HG03457 (cell line): ENCODE data around the gene PAX5.
"Not testable (repeated sequence)": the region's sequence is repeated elsewhere in the genome, so short reads cannot be mapped to it uniquely, and the experiment has no call there.

Source experiments
- ATAC-seq: cut with Tn5 transposase; IDR thresholded peaks from one replicate; pipeline ENCODE4 v1.9.1; 2021; ENCODE audit warnings: moderate number of reproducible peaks; ENCODE audit not compliant: unreplicated experiment

The PAX5 gene

DNA sequence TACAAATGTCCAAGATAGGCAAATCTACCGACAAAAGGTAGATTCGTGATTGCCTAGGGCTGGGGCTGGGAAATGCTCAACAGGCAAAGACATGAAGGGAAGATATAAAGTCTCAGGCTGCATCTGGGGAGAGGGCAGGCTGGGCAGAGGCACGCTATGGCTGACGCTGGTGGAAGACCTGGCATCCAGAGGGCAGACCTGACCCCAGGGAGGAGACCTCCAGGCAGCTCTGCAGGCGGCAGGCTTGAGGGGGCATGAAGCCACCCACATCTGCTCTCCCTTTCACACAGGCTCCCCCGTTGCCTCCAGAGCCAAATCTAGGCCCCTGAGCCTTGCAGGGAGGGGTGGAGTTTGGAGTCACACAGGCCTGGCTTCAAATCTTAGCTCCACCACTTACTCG is 145.5 kb downstream of the PAX5 start:
- no peak for ATAC-seq

DNA sequence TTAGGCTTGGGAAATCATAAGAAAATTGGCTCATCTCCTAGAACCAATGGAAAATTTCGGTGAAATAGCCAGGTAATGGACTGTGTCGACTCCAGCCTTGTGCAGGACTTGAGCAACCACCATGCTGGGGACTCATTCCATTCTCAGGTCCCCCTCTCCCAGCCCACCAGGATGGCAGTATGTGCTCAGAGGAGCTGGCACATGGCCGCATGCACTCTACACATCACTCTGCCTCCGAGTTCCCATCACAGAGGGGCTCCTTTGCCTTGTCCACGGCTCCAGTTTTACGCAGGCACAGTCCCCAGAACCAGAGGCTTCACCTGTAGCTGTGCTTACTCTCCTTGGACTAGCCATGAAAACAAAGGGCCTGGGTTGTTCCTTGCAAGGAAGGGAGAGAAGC is 149.3 kb downstream of the PAX5 start:
- ATAC-seq: no peak

DNA sequence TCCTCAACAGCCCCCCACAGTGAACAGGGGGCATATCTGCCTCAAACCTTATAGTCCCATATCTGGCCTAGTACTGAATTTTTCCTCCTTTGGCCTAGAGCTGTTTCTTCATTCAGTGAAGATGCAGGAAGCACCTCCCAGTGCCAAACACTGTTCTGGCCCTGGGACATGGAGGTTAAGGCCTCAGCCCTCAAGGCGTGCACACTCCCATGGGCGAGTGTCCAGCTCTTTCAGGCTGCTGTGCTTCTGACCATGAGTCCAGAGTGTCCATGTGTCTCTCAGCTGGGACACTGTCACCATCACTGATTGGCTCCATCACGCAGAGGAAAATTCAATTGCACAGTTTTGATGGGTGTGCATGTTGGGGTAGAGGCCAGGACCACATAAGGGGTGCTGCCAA is 151.5 kb downstream of the PAX5 start:
- no peak for ATAC-seq

DNA sequence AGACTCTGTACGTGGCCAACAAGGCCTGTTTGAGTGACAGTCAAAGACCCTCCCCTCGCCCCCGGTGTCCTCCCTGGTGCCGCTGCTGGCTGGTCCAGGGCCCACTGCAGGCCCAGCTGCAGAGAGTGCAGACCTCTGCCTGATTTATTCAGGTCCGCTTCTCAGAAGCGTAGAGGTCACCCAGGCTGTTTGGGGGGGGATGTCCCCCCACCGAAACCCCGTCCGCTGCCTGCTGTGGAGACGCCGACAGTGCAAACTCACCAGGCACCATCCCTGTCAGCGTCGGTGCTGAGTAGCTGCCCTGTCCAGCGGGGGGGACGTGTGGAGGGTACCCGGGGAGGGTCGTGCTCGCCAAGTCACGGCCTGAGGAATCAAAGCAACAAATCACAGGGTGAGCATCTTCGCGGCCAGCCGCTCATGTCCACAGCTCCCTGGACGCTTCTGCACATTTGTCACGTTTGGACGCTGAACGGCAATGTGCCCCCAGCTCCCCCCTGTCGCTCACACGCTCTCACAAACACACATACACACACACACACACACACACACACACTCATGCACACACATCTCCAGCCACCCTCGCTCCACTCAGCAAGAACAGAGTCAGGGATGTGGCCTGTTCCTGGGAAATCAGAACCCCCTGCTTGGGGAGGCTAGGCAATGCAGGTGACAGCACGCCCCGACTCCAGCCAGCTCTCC is 152.2 kb downstream of the PAX5 start:
- no peak for ATAC-seq

DNA sequence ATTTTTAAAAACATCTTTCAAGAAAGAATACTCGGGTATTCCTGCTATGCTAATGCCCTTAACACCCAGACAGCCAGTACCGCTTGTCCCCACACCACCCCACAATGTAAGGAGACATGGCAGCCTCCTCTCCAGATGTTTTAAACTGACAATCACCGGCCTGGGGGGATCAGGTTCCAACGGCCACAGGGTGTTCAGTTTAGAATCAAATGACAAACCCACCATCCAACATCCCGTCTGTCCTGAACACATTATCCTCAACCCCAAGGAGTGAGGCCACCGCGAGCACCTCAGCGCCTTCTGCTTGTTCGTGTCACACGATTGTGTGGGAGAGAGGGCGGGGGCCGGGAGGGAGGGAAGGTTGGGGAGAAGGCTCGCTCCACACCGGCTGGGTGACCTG is 152.8 kb downstream of the PAX5 start:
- ATAC-seq: no peak

DNA sequence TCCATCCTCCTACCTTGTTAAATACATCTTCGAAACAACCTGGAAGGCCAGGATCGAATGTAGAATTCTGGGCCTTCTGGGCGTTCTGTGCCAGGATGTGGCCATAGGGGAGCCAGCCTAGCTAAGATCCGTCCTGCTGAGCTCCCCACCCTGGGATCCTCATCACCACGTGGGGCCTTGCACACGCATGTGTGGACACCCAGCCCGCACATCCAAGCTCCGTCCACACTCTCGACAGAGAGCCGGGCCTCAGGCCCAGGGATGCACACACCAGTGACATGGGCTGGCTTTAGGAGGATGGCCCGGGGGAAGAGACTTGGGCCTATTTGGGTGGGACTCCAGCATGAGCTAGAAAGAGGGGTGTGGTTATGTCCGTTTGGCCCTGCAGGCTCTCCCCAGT is 154.0 kb downstream of the PAX5 start:
- ATAC-seq: no peak

DNA sequence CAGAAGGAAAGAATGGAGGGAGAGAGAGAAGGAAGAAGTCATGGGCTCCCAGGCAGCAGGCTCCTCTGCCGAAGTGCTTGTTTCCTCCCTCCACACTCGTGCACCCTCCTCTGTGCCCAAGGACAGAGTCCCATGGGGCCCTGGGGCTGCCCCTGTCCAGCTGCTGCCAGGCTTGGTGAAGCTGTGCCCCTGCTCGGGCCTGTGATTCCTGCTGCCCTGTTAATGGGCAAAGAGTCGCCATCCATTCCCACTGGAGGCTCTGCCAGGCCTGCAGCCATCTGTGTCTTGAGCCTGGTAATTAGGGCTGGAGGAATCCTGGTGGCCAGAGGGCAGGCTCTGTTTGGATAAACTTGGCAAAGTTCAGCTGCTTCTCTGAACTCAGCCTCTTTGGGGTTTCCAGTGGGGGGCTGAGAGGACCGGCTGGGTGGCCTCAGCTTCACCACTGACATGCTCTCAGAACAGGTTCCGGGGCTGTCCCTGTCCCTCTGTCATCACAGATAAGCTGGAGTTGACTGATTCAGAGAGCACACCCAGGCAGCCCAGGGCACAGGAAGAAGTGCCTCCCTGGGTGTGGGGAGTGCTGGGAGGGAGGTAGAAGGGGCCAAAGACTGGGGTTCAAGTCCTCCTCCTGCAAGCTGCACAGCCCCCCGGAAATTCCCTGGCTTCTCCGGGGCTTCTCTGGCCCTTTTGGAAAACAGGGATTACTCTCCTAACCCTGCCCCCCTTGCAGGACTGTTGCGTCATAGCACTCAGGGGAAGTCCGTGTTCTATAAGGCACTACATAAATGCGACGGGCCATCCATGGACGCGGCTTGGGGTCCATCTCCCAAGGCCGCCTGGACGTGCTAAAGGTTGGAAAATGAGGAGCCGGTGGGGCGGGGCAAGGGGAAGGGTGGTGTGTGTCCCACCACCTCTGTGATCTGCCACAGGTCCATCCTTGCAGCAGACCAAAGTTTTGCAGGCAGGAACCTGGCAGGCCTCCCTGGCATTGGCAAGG is 154.8 kb downstream of the PAX5 start:
- peak; percentile 45 for ATAC-seq

DNA sequence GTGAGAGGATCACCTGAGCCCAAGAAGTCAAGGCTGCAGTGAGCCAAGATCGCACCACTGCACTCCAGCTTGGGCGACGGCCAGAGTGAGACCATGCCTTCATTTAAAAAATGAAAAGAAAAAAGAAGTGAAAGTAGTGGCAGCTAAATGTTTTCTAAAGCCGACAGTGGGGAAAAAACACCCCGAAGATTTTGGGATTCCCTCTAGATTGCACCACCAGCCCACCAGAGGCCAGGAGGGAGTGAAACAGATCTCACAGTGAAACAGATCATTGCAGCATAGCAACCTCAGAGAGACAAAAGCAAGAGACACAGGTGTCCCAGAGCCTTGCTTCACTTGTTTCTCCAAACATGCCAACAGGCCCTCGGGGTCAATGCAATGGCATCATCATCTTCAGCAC is 156.8 kb downstream of the PAX5 start:
- ATAC-seq: no peak

DNA sequence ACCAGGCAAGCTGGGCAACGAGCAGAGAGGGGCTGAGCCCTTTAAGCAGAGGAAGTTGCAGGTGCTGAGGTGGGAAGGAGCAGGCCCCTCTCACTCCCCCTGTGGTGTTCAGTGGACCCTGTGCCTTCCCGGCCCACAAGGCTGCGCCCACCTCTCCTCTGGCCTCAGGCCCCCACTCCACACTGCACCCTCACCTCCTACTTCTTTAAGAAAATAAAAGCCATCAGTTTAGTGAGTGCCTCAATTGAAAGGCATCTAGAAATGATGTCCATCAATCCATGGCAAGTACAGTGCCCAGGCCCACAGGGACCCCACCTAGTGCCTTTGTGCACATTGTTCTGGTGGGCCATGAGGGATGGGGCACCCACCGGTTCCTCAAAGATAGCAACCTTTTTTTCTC is 158.0 kb downstream of the PAX5 start:
- ATAC-seq: no peak

DNA sequence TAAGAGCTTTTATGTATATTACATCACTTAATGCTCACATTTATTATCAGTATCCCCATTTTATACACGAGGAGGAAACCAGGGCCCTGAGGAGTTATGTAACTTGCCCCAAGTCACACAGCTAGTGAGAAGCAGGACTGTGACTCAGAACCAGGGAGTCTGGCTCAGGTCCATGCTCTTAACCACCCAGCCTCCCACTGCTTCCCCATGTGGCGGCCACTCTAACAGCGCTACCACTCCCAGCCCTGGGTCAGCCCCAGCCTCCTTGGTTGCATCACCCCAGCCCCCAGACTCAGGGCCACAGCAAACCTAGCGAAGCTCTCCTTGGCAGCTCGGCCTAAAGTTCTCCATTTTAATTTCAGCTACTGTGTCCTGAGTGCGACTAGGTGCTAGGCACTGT is 159.1 kb downstream of the PAX5 start:
- no peak for ATAC-seq

DNA sequence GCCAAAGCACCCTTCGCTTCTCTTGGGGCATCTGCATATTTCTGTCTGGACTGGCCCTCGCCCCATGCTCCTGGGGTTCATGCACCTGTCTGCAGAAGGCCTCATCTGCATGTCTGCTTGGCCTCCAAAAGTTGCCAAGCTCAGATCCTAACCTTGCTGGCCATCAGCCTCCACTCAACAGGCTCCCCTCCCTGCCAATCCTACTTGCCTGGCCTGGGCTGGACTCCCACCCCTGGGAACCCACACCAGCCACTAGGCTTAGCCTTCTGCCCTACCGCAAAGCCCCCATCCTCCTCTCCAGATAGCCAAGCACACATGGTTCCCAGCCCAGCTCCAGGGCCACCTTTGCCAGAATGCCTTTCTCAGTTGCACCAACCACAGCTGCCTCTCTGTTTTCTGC is 159.8 kb downstream of the PAX5 start:
- no peak for ATAC-seq

DNA sequence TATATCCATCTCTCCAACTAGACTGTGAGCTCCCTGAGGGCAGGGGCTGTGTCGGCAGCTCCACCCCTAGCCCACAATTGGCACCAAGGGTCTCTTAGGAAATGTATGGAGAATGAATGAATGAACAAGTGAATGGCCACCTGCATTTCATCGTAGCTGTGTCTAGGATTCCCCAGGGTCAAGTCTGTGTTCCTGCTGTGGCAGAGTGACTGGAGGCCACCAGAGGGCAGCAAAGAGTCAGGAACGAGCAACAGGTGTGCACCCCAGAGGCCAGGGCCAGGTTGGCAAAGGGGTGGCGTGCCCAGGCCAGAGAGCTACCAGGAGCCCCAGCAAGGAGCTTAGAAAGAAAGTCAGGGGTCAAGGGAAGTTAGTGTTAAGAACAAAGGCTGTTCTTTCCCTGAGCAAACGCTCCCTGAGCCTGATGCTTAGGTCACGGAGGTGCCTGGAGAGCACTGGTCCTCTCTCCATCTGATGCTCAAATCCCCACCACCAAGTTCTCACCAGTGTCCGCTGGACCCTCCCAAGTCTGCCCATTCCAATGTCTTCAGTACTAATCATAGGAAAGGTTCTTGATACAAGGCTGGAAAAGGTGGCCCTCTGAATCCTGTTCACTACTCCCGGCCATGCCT is 160.7 kb downstream of the PAX5 start:
- ATAC-seq: no peak

DNA sequence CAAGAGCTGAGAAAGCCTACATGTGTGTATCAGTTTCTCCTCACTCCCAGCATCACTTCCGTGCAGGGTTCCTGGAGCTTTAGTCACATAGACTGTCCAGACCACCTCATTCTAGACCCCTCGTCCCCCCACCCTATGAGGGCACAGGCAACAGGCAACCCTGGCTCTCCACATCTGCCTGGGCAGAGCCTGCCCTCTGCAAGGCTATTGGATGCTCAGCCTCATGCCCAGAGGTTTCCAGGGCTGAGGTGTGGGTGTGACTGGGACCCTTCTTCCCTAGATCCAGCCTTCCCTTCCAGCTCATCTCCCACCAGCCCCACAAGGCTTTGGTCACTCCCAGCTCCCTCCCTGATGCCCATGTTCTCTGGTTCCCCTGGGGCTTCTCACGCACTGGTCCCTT is 161.4 kb downstream of the PAX5 start:
- ATAC-seq: no peak

DNA sequence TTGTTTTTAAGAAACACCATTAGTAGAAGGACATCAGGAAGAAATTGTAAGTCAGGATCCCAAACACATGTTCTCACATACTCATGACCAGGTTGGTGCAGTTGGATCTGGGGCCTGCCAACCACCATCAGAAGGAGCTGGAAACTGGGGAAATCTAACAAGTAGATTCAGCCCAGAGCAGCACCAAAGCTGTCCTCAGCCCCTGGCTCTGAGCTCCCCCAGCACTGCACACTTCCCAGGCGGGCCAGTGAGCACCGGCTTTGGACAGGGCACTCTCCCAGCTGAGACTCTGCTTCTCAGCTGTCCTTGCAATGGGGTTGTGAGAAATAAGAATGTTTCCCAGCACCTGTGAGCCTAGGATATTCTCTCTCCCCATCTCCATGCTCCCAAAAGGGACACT is 162.5 kb downstream of the PAX5 start:
- ATAC-seq: no peak

DNA sequence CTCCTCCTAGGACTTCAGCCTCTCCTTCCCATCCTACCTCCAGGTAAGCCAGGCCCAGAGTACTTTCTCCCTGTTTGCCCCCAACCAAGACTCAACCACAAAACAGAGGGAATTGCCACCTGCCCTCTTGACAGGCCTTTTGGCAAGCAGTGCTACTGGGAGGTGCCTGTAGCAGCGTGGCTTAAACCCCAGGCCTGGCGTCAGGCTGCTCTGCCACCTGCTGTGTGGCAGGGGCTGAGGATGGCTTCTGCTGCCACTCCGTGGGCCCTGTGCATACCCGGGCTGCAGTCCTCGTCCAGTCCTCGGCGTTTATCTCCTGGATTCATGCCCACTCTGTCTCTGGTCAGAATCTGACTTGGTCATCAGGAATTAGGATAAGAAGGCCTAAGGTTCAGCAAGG is 163.1 kb downstream of the PAX5 start:
- no peak for ATAC-seq

DNA sequence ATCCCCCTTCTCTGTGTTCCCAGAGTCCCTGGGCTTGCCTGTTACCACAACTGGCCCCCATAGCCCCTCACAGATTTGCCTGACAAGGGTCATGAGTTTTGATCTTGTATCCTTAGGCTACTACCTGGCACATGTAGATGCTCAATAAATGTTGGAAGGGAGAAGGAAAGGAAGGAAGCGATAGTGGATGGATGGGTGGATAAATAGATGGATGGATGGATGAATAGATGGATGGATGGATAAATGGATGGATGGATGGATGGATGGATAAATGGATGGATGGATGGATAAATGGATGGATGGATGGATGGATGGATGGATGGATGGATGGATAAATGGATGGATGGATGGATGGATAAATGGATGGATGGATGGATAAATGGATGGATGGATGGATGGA is 164.5 kb downstream of the PAX5 start:
- ATAC-seq: not testable (repeated sequence)

DNA sequence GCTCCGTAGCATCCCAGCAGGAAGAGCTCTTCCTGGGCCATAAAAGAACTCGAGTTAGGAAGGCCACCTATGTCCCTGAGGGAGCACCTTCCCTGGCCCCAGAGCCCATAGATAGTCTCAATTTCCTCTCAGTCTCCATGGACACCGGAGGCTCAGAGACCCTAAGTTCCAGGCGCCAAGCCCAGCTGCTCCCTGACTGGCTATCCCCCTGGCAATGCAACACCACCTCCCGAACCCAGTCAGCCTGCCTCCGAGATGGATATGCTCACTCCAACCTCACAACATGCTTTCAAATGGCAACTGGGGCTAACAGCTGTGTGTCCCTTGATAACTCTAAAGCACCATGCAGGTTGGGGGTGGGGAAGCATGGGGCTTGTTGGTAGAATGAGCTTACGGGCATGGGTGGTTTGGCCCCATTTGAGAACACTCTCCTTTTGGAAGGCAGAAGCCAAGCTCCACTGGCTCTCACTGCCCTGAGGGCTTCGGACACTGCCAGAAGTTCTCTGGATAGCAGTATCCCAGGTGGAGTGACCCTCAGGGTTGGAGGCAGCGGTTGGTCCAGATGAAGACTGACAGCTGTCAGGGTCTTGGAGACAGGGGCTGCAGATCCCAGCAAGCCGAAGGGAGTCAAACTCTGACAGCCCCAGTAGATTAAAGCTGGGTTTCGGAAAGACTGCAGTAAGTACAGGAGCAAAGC is 165.3 kb downstream of the PAX5 start:
- no peak for ATAC-seq

DNA sequence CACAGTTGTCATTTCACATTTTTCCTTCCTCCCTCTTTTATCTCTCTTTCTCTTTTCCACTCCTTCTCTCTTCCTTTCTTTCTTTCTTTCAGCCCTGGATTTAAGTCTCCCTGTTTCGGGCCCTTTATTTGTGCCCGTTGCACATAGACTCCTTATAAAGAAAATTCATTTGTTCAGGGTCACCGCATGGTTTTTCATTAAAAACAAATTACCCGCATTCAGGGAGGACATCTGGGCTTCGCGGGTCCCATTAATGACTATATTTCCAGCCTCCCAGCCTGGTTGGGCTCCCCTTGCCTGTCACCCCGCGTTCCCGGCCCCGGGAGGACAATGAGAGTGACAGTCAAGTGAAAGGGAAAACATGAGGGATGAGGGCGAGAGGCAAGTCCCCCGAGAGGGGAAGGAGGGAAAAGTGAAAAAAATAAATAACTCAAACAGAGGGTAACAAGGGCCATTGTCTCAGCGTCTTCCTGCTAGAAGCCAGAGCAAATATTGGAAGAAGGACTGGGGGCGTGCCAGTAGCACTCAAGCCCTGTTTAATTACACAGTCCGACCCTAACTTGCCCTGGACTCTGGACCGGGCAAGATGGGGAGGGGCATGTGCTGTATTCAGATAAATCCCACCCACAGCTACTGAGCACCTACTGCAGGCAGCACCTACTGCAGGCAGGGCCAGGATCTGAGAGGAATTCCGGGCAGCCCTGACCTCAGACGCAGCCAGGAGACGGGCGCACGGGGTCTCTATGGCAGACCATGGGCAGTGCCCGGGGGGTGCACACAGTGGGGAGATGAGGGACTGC is 166.2 kb downstream of the PAX5 start:
- ATAC-seq: no peak

DNA sequence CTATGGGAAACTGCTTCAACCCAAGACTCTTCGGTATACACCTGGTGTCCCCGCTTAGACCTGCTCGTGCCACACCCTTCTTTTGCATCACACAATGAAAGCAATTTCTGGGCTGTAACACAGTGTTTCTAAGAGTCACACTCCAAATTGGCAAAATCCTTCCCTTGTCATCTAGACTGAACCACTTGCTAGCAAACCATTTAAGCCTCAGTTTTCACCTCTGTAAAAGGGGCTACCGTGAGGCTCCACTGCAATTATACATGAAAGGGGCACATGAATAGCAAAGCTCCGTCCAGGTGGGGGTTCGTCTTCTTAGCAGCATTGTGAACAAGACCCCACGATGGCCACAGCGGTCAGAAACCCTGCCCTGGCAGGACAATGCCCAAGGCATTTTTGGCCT is 166.8 kb downstream of the PAX5 start:
- no peak for ATAC-seq

DNA sequence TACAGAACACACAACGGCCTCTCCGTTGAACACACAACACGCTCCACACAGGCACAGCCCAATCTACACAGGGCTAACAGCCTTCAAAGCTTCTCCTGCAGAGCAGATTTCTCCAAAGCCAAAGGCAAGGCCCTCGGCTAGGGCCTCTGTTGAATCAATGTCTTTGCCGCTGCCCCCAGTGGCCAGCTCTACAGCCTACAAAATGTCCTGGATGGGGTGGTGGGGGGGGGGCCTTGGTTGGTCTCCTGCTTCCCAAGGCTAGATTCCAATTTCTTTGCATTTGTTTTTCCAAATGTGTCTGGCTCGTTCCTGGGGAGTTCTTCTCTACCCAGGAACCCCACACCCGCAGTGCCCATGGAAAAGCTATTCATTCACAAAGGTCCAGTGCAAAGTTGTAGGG is 167.2 kb downstream of the PAX5 start:
- no peak for ATAC-seq
